Measurements from ENCODE around the gene GRID2. TPM values are rescaled to one million over a fixed set of nuclear protein-coding genes. Genes with fewer than 3 reads are reported as not detected.

Gene GRID2
- polyA plus RNA-seq, 1 of the 3 experiments (the other 2 are of a cell fraction), result not detected

- ChIA-PET CTCF (no interaction called here), POLR2A (no interaction called here)
- 46% methylated on average over 2 of the region's 2 CpGs for WGBS (ENCODE audit: low lambda C conversion rate)
- no peaks in the 10 kb centered on the region for H3K27me3 ChIP-seq (ENCODE audit: insufficient read depth)
- no peaks in the 10 kb centered on the region for H3K9me2 ChIP-seq
- DNase-seq, result no peak
- no peak overlapping the region for H3K9ac ChIP-seq
- H3K4me2 ChIP-seq, result no peak overlapping the region
- H3K27ac ChIP-seq (ENCODE audit: low read depth in 2 of 2, low read length in 1 of 2), result peak overlapping the region in 1 of 2 experiments; percentile 64; a peak in 1 of 4 replicates
- H3K9me3 ChIP-seq, result no peaks in the 10 kb centered on the region
- no peaks in the 10 kb centered on the region for H3K79me2 ChIP-seq (ENCODE audit: insufficient read depth)
- no peak for TF ChIP-seq RAD21 (IDR thresholded peaks at IDR 0.05; ENCODE audit: low read length)
- TF ChIP-seq RFX5 (IDR thresholded peaks at IDR 0.05; ENCODE audit: low read length), result no peak
- TF ChIP-seq GATA2 (CRISPR knock-in tag; IDR thresholded peaks at IDR 0.05), result no peak
- TF ChIP-seq, protein P1, sequence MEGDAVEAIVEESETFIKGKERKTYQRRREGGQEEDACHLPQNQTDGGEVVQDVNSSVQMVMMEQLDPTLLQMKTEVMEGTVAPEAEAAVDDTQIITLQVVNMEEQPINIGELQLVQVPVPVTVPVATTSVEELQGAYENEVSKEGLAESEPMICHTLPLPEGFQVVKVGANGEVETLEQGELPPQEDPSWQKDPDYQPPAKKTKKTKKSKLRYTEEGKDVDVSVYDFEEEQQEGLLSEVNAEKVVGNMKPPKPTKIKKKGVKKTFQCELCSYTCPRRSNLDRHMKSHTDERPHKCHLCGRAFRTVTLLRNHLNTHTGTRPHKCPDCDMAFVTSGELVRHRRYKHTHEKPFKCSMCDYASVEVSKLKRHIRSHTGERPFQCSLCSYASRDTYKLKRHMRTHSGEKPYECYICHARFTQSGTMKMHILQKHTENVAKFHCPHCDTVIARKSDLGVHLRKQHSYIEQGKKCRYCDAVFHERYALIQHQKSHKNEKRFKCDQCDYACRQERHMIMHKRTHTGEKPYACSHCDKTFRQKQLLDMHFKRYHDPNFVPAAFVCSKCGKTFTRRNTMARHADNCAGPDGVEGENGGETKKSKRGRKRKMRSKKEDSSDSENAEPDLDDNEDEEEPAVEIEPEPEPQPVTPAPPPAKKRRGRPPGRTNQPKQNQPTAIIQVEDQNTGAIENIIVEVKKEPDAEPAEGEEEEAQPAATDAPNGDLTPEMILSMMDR (IDR thresholded peaks at IDR 0.05), result no peak
- no peak for TF ChIP-seq RXRA (IDR thresholded peaks at IDR 0.05; ENCODE audit: borderline replicate concordance, low read depth)
- TF ChIP-seq SIN3A (IDR thresholded peaks at IDR 0.05; ENCODE audit: borderline replicate concordance, low read depth, low read length), result no peak
- TF ChIP-seq NRF1 (IDR thresholded peaks at IDR 0.05; ENCODE audit: low read depth, low read length), result no peak
- no peak for TF ChIP-seq PBX3 (IDR thresholded peaks at IDR 0.05)
- no peak for TF ChIP-seq JUND (IDR thresholded peaks at IDR 0.05)
- no peak for TF ChIP-seq SMC3 (IDR thresholded peaks at IDR 0.05; ENCODE audit: low read depth, low read length)
- TF ChIP-seq TEAD4 (IDR thresholded peaks at IDR 0.05; ENCODE audit: borderline replicate concordance, insufficient read depth), result no peak
- no peak for TF ChIP-seq POLR2AphosphoS5 (IDR thresholded peaks at IDR 0.05; ENCODE audit: low read depth, low read length)
- no peak for TF ChIP-seq EP300 (IDR thresholded peaks at IDR 0.05; ENCODE audit: borderline replicate concordance in 1 of 2, low read depth in 1 of 2, low read length in 1 of 2)
- no peak overlapping the region for H3K4me3 ChIP-seq (ENCODE audit: low read depth in 2 of 2, low read length in 1 of 2)
- no peaks in the 10 kb centered on the region for H4K20me1 ChIP-seq (ENCODE audit: insufficient read depth)
- H3K4me1 ChIP-seq (ENCODE audit: control insufficient read depth in 1 of 2, insufficient read depth in 2 of 2, low read depth in 1 of 2, low read length in 1 of 2), result peaks cover 0 to 4% of the 10 kb centered on the region in 2 experiments; a peak in 2 of 4 replicates
- no peak overlapping the region for H2AFZ ChIP-seq (ENCODE audit: low read depth)
- no peaks in the 10 kb centered on the region for H3K36me3 ChIP-seq (replicated peaks in 1 of 2; ENCODE audit: control insufficient read depth in 1 of 2, insufficient read depth in 2 of 2, low read length in 1 of 2)
- no peaks in the 10 kb centered on the region for H3F3A ChIP-seq (replicated peaks; ENCODE audit: insufficient read depth)
Observed at GRCh38 chr4:93759506-93759905, 1455.7 kb downstream of the GRID2 start.

- Histone ChIP-seq H3K9ac (no peak overlapping the region), H3K4me2 (no peak overlapping the region), H3K36me3 (replicated peaks in 1 of 2; ENCODE audit: control insufficient read depth in 1 of 2, insufficient read depth in 2 of 2, low read length in 1 of 2) (no peaks in the 10 kb centered on the region), H3K4me3 (ENCODE audit: low read depth in 2 of 2, low read length in 1 of 2) (no peak overlapping the region), H3K9me3 (no peaks in the 10 kb centered on the region), H3F3A (replicated peaks; ENCODE audit: insufficient read depth) (no peaks in the 10 kb centered on the region), H3K27me3 (ENCODE audit: insufficient read depth) (no peaks in the 10 kb centered on the region), H4K20me1 (ENCODE audit: insufficient read depth) (no peaks in the 10 kb centered on the region), H3K27ac (ENCODE audit: low read depth in 2 of 2, low read length in 1 of 2) (peak overlapping the region in 1 of 2 experiments; percentile 65; a peak in 1 of 4 replicates), H2AFZ (ENCODE audit: low read depth) (no peak overlapping the region), H3K4me1 (ENCODE audit: control insufficient read depth in 1 of 2, insufficient read depth in 2 of 2, low read depth in 1 of 2, low read length in 1 of 2) (peaks cover 0 to 4% of the 10 kb centered on the region in 2 experiments; a peak in 2 of 4 replicates), H3K9me2 (no peaks in the 10 kb centered on the region), H3K79me2 (ENCODE audit: insufficient read depth) (no peaks in the 10 kb centered on the region)
- ChIA-PET CTCF (interaction anchor here (5.1 kb wide), 1 partner anchor 50 kb away, joined by 35 read pairs; no protein-coding TSS in a partner anchor), POLR2A (no interaction called here)
- DNase-seq, result peak; percentile 41
- WGBS (ENCODE audit: low lambda C conversion rate), result 17% methylated on average over 2 of the region's 2 CpGs
- TF ChIP-seq CHD2 (IDR thresholded peaks at IDR 0.05; ENCODE audit: low read length, partially characterized antibody), result peak; percentile 14
- no peak for TF ChIP-seq ZBTB33 (IDR thresholded peaks at IDR 0.05; ENCODE audit: borderline replicate concordance, low read depth)
- TF ChIP-seq, protein P1 (IDR thresholded peaks at IDR 0.05), result no peak
- peak; percentile 75 for TF ChIP-seq GATA2 (CRISPR knock-in tag; IDR thresholded peaks at IDR 0.05)
- TF ChIP-seq MXI1 (IDR thresholded peaks at IDR 0.05; ENCODE audit: low read depth, low read length), result no peak
- no peak for TF ChIP-seq REST (IDR thresholded peaks at IDR 0.05; ENCODE audit: low read depth, low read length)
Observed at GRCh38 chr4:93760284-93760683, 1456.5 kb downstream of the GRID2 start.

Data from SK-N-SH (cell line).